Astrocyte of the spinal cord (primary cell): ENCODE measurements around the gene SSBP2.
A peak's percentile ranks its signal among the peaks of the same experiment; 100 is the strongest.

Experiments
- DNase-seq: peaks from one replicate; pipeline ENCODE4 v3.0.0; 2011; ENCODE audit warnings: low read depth, low spot score
- H3K4me3 ChIP-seq: 2 replicates; pipeline ENCODE4 v1.5.1; 2011; ENCODE audit warnings: low read depth, mild to moderate bottlenecking, low read length, moderate library complexity
- CTCF ChIP-seq: IDR thresholded peaks from 2 replicates; pipeline ENCODE4 v1.5.1; 2012; ENCODE audit warnings: low read depth, mild to moderate bottlenecking, low read length, inconsistent platforms
- in situ Hi-C: cut with HindIII; loops from 2 replicates; pipeline ENCODE4 v1.10.0; 2017; ENCODE audit warnings: low sequenced_read_pairs

SSBP2 gene

DNA sequence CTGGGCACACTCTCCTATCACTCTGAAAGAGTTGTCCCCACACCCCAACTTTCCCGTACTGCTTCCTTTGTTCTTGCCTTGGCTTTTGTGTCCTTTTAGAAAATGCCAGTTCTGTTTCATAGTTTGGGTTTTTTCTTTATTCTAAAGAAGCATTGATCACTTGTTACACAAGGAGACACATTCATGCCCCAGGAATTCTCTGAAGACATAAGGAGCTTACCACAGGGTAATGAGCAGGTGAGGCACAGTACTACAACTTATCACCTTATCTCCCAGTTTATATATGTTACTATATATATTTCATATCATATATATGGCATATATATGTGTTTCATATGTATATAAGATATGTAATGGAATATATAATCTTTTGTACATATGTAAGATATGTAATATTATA, 6.5 kb upstream of the SSBP2 start:
- no peak for DNase-seq
- H3K4me3 ChIP-seq, result no peak overlapping the region

GRCh38 chr5:81756016-81756415, 5.1 kb upstream of the SSBP2 start:
- TF ChIP-seq CTCF, result no peak
- in situ Hi-C loops, result no loop called here
- H3K4me3 ChIP-seq, result no peak overlapping the region
- DNase-seq, result no peak

More for the DNA sequence above, 6.5 kb upstream of the SSBP2 start:
- in situ Hi-C loops, result no loop called here
- TF ChIP-seq CTCF, result no peak

- no peak for TF ChIP-seq CTCF
- in situ Hi-C loops, result no loop called here
- DNase-seq, result peak; percentile 87
- no peak overlapping the region for H3K4me3 ChIP-seq
Observed at GRCh38 chr5:81755320-81755719, 4.4 kb upstream of the SSBP2 start.

DNA sequence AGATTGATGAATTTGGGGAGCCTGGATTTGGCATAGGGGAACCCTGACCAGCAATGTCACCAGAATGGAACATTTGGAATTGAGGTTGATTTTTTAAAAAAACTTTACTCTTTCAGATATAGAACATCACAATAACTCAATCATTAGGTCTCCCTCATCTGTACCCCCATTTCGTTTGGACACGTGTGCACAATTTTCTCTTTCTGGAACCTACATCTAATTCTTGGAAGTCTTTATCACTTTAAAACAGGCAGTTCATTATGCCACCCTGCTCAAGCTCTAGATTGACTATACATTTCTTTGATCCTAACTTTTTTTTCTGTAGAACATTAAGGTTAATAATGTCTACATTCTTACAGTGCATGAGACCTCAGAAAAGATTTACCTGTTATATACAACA, 3.7 kb upstream of the SSBP2 start:
- in situ Hi-C loops, result no loop called here
- no peak for DNase-seq
- no peak overlapping the region for H3K4me3 ChIP-seq
- no peak for TF ChIP-seq CTCF

- no peak overlapping the region for H3K4me3 ChIP-seq
- DNase-seq, result no peak
- in situ Hi-C loops, result no loop called here
- no peak for TF ChIP-seq CTCF
Observed at GRCh38 chr5:81753429-81753828, 2.5 kb upstream of the SSBP2 start.

DNA sequence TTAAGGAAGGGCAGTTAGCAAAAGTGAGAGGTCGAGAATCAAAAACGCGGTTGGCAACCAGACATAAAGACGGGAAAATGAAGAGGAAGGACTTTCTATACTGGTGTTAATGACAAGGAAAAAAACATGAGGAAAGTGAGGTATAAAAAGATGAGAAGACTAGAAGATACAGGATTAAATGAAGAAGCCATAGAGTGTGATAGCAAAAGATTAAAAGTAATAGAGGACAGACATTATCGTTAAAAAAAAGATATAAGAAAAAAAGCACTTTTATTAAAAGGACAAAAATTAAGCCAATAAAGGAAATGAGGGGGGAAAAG, 1.7 kb upstream of the SSBP2 start:
- no peak for TF ChIP-seq CTCF
- no peak for DNase-seq
- in situ Hi-C loops, result no loop called here
- no peak overlapping the region for H3K4me3 ChIP-seq

GRCh38 chr5:81751836-81752643, 1.1 kb upstream of the SSBP2 start:
- no peak for TF ChIP-seq CTCF

More at GRCh38 chr5:81751836-81752643, 1.1 kb upstream of the SSBP2 start:
- H3K4me3 ChIP-seq, result peak overlapping the region; percentile 37
- in situ Hi-C loops, result no loop called here
- peak; percentile 33 for DNase-seq
